ENCODE results near the gene SPINK8.

- TF ChIP-seq, protein P1, sequence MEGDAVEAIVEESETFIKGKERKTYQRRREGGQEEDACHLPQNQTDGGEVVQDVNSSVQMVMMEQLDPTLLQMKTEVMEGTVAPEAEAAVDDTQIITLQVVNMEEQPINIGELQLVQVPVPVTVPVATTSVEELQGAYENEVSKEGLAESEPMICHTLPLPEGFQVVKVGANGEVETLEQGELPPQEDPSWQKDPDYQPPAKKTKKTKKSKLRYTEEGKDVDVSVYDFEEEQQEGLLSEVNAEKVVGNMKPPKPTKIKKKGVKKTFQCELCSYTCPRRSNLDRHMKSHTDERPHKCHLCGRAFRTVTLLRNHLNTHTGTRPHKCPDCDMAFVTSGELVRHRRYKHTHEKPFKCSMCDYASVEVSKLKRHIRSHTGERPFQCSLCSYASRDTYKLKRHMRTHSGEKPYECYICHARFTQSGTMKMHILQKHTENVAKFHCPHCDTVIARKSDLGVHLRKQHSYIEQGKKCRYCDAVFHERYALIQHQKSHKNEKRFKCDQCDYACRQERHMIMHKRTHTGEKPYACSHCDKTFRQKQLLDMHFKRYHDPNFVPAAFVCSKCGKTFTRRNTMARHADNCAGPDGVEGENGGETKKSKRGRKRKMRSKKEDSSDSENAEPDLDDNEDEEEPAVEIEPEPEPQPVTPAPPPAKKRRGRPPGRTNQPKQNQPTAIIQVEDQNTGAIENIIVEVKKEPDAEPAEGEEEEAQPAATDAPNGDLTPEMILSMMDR (IDR thresholded peaks at IDR 0.05; ENCODE audit: low read depth, low read length) = no peak
- no peak for TF ChIP-seq POLR2A (IDR thresholded peaks at IDR 0.05; ENCODE audit: extremely low read depth, insufficient read length)
- TF ChIP-seq, protein P2, sequence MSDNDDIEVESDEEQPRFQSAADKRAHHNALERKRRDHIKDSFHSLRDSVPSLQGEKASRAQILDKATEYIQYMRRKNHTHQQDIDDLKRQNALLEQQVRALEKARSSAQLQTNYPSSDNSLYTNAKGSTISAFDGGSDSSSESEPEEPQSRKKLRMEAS (IDR thresholded peaks at IDR 0.05; ENCODE audit: low read depth, low read length) = no peak
- no peak for TF ChIP-seq MYC (IDR thresholded peaks at IDR 0.05; ENCODE audit: low read depth, low read length)
Observed at GRCh38 chr3:48269592-48269991, 63.9 kb downstream of the SPINK8 start.

Measured in NB4 (cell line).